HCT116 (cell line): Measurements from ENCODE around the gene NAV3. TPM values are rescaled to one million over a fixed set of nuclear protein-coding genes. Genes with fewer than 3 reads are reported as not detected.

Experiments used
- ATAC-seq: fragments of 200-7000 bp; cut with Tn5 transposase; 2 replicates; pipeline ENCODE4 v1.9.1; 2020; ENCODE audit warnings: mild to moderate bottlenecking, moderate library complexity
- BruUV-seq: library from RNA; stranded (reverse); fragments of 400-500 nt; replicated peaks from 2 replicates; lab custom pipeline; 2021; lab: Mats Ljungman, UMichigan
- CTCF ChIA-PET: fragments of 300-600 bp; sonication (Branson Sonifier 250); formaldehyde crosslinking; loops from one replicate; lab custom pipeline; 2021; ENCODE audit warnings: antibody characterized with exemption; lab: Charles Lee
- POLR2A ChIA-PET: fragments of 300-600, 350-600 bp; sonication (Branson Sonifier 250); formaldehyde crosslinking; loops from one replicate; lab custom pipeline; 2021; ENCODE audit warnings: antibody characterized with exemption; lab: Charles Lee
- RAD21 ChIA-PET, 2 experiments: fragments of 300-600 bp; sonication (Branson Sonifier 250); formaldehyde crosslinking; loops; one replicate each; lab custom pipeline; 2023; ENCODE audit warnings: low total read pairs in 2 of 2; ENCODE audit not compliant: uncharacterized antibody in 2 of 2, unreplicated experiment in 2 of 2, low non-redundant PET in 1 of 2; lab: Charles Lee
- DNase-seq: peaks from one replicate; pipeline ENCODE4 v3.0.0-alpha.2; 2010; ENCODE audit warnings: low read depth, low spot score
- H2AFZ ChIP-seq: fragments of 200-600 bp; shearing (Covaris generic), sonication (generic); 2 replicates; pipeline ENCODE4 v1.6.1; 2017; ENCODE audit warnings: low read depth, mixed run types, mixed read lengths, antibody characterized with exemption, low read length; ENCODE audit not compliant: poor library complexity, severe bottlenecking
- H3K27ac ChIP-seq: 2 replicates; pipeline ENCODE4 v1.5.1; 2012; ENCODE audit warnings: low read depth, low read length
- H3K27me3 ChIP-seq: fragments of 200-600 bp; sonication (generic); 2 replicates; pipeline ENCODE4 v1.6.1; 2016; ENCODE audit warnings: mixed run types, low read length, mixed read lengths; ENCODE audit not compliant: insufficient read depth
- H3K36me3 ChIP-seq, 2 experiments: fragments of 200-500 bp in 1 of 2; fragments of 200-600 bp in 1 of 2; sonication (Bioruptor generic) in 1 of 2; sonication (generic) in 1 of 2; 2 replicates each; pipeline versions ENCODE4 v1.5.1 to v1.6.1; 2014 to 2016; ENCODE audit warnings: low read length in 2 of 2, inconsistent platforms in 1 of 2, mixed read lengths in 1 of 2, mixed run types in 1 of 2; ENCODE audit not compliant: insufficient read depth in 2 of 2, control insufficient read depth in 1 of 2
- H3K4me1 ChIP-seq, 2 experiments: fragments of 200-600 bp in 1 of 2; sonication (generic) in 1 of 2; 2 replicates each; pipeline versions ENCODE4 v1.5.1 to v1.6.1; 2012 to 2017; ENCODE audit warnings: low read length in 2 of 2, inconsistent platforms in 1 of 2, mild to moderate bottlenecking in 1 of 2, mixed read lengths in 1 of 2, mixed run types in 1 of 2, moderate library complexity in 1 of 2; ENCODE audit not compliant: insufficient read depth in 2 of 2, control insufficient read depth in 1 of 2
- H3K4me2 ChIP-seq: fragments of 200-600 bp; sonication (generic); 2 replicates; pipeline ENCODE4 v1.6.1; 2017; ENCODE audit warnings: mixed run types, low read length, mixed read lengths
- H3K4me3 ChIP-seq, 2 experiments: fragments of 200-600 bp in 1 of 2; sonication (generic) in 1 of 2; replicated peaks in 1 of 2; 2 replicates each; pipeline ENCODE4 v1.5.1; 2011 to 2016; ENCODE audit warnings: low read length in 2 of 2, control low read depth in 1 of 2, low read depth in 1 of 2, mild to moderate bottlenecking in 1 of 2, mixed read lengths in 1 of 2, mixed run types in 1 of 2
- H3K79me2 ChIP-seq: fragments of 200-600 bp; sonication (generic); 2 replicates; pipeline ENCODE4 v1.6.1; 2017; ENCODE audit warnings: mild to moderate bottlenecking, mixed run types, low read length, moderate library complexity, mixed read lengths; ENCODE audit not compliant: insufficient read depth
- H3K9ac ChIP-seq: fragments of 200-600 bp; sonication (generic); 2 replicates; pipeline ENCODE4 v1.6.1; 2016; ENCODE audit warnings: low read length, mixed read lengths
- H3K9me2 ChIP-seq: fragments of 200-600 bp; sonication (generic), shearing (Covaris generic); 2 replicates; pipeline ENCODE4 v1.6.1; 2017; ENCODE audit warnings: mixed run types, mild to moderate bottlenecking, moderate library complexity; ENCODE audit not compliant: insufficient read depth
- H3K9me3 ChIP-seq, 2 experiments: fragments of 200-500 bp in 1 of 2; fragments of 200-600 bp in 1 of 2; sonication (Bioruptor generic) in 1 of 2; sonication (generic) in 1 of 2; 2 replicates each; pipeline ENCODE4 v1.6.1; 2014 to 2017; ENCODE audit warnings: low read length in 2 of 2, mixed read lengths in 2 of 2, inconsistent platforms in 1 of 2, low read depth in 1 of 2, mild to moderate bottlenecking in 1 of 2, mixed run types in 1 of 2, moderate library complexity in 1 of 2; ENCODE audit not compliant: control insufficient read depth in 1 of 2, insufficient read depth in 1 of 2
- H4K20me1 ChIP-seq: fragments of 200-600 bp; sonication (generic), shearing (Covaris generic); 2 replicates; pipeline ENCODE4 v1.6.1; 2017; ENCODE audit warnings: mixed run types, mild to moderate bottlenecking, moderate library complexity; ENCODE audit not compliant: insufficient read depth
- ATF3 ChIP-seq: IDR thresholded peaks from 2 replicates; pipeline ENCODE4 v1.6.1; 2012
- CTCF ChIP-seq, 3 experiments: fragments of 200-600 bp in 1 of 3; sonication (generic) in 1 of 3; IDR thresholded peaks in 2 of 3; conservative IDR thresholded peaks in 1 of 3; 2 replicates each; pipeline ENCODE4 v1.5.1; 2012 to 2017; ENCODE audit warnings: low read depth in 2 of 3, low read length in 2 of 3, antibody characterized with exemption in 1 of 3, borderline replicate concordance in 1 of 3, control low read depth in 1 of 3, mild to moderate bottlenecking in 1 of 3, mixed read lengths in 1 of 3, mixed run types in 1 of 3, moderate library complexity in 1 of 3; ENCODE audit not compliant: insufficient read depth in 1 of 3
- EGR1 ChIP-seq: IDR thresholded peaks from 2 replicates; pipeline ENCODE4 v1.6.1; 2012; ENCODE audit warnings: low read depth
- JUND ChIP-seq: IDR thresholded peaks from 2 replicates; pipeline ENCODE4 v1.6.1; 2012
- POLR2A ChIP-seq: IDR thresholded peaks from 2 replicates; pipeline ENCODE4 v1.7.0; 2011; ENCODE audit warnings: borderline replicate concordance; ENCODE audit not compliant: insufficient read depth, insufficient read length; ENCODE audit errors: extremely low read depth
- RAD21 ChIP-seq: IDR thresholded peaks from 2 replicates; pipeline ENCODE4 v1.6.1; 2012; ENCODE audit warnings: low read depth, mild to moderate bottlenecking
- REST ChIP-seq: IDR thresholded peaks from 2 replicates; pipeline ENCODE4 v1.6.1; 2012; ENCODE audit warnings: low read depth
- YY1 ChIP-seq: IDR thresholded peaks from 2 replicates; pipeline ENCODE4 v1.6.1; 2011; ENCODE audit warnings: low read length, low read depth, moderate library complexity, mild to moderate bottlenecking; ENCODE audit not compliant: insufficient replicate concordance; ENCODE audit errors: extremely low read depth
- intact Hi-C: fragments of 100-400 bp; cut with micrococcal nuclease; formaldehyde crosslinking; loops from 2 replicates; pipeline ENCODE4 v1.10.0; 2022
- total RNA-seq: library from RNA; stranded (reverse); gene quantifications from one replicate; pipeline ENCODE4 v1.2.1, GENCODE V29; 2021; ENCODE audit not compliant: unreplicated experiment

NAV3 gene
- total RNA-seq, 1 experiment from 2014 or later: 7.8 TPM

GRCh38 chr12:77924703-77925102 is 94.0 kb downstream of the NAV3 start:
- no peaks in the 10 kb centered on the region for H3K9me2 ChIP-seq
- H3K4me1 ChIP-seq: peaks cover 7 to 8% of the 10 kb centered on the region in 2 experiments; a peak in 3 of 4 replicates
- no peak overlapping the region for H3K4me2 ChIP-seq
- no peak overlapping the region for H3K9ac ChIP-seq
- H4K20me1 ChIP-seq: no peaks in the 10 kb centered on the region
- POLR2A ChIA-PET: no interaction called here
- ATAC-seq: no peak
- BruUV-seq: no TSS peak
- no peaks in the 10 kb centered on the region for H3K79me2 ChIP-seq
- RAD21 ChIA-PET: interaction anchor here (1.3 to 1.7 kb wide), 3 partner anchors 31 to 238 kb away, joined by 3 to 12 read pairs (median 4); no protein-coding TSS in a partner anchor
- intact Hi-C loops: loop anchor here (1.0 kb wide), 1 partner anchor 200 kb away; no protein-coding TSS in a partner anchor
- H2AFZ ChIP-seq: peak overlapping the region; percentile 86
- H3K36me3 ChIP-seq: no peaks in the 10 kb centered on the region
- no peak overlapping the region for H3K27ac ChIP-seq
- CTCF ChIA-PET: interaction anchor here (0.6 to 3.4 kb wide), 20 partner anchors 10 to 1303 kb away, joined by 3 to 55 read pairs (median 6); no protein-coding TSS in a partner anchor
- H3K27me3 ChIP-seq: no peaks in the 10 kb centered on the region
- H3K4me3 ChIP-seq: no peak overlapping the region
- no peak for TF ChIP-seq CTCF (IDR thresholded peaks at IDR 0.05 in 2 of 3, conservative IDR thresholded peaks at IDR 0.05 in 1 of 3; ENCODE audit: borderline replicate concordance in 1 of 3, insufficient read depth in 1 of 3, low read depth in 2 of 3, low read length in 2 of 3)
- TF ChIP-seq REST: no peak
- TF ChIP-seq JUND: no peak
- no peak for TF ChIP-seq YY1
- no peak for TF ChIP-seq EGR1
- TF ChIP-seq ATF3: no peak
- TF ChIP-seq RAD21: no peak
- no peak for TF ChIP-seq POLR2A
- no peaks in the 10 kb centered on the region for H3K9me3 ChIP-seq
- DNase-seq: no peak
